ENCODE measurements around the gene PTGIR.

The PTGIR gene

DNA sequence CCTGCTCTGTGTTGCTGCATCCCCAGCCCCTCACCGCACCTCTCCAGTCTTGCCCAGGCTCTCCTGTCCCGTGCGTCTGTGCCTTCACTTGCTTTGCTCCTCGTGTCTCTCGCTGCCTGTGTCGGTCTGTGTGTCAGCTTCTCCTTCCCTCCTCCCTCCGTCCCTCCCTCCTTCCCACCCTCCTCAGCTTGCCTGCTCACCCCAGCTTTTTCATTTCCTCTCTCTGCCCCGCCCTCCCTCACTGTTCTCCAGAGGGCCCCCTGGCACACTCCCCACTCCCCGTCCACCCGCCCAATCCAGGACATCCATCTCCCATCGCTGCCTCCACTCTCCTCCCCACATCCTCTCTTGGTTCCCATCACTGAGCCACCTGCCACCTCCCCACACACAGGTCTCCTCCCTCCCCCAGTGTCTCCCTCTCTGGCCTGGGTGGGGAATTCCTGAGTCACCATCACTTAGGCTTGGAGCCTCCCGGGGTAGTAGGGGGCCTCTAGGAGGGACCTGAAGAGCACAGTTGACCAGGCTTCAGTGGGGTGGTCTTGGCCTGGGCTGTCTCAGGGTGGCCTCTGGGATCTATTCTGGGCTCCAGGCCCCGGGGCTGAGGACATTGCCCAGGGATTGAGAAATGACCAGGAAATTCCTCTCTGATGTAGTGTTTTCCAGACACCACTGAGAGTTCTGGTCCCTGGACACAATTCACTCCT lies at the start of gene PTGIR:
PTGIR (minus strand) TSS at position 132 of the 704 bp plus-strand sequence. CDS start 864 bp downstream, outside the sequence.
- peak in 2 of 3 donors; percentile 50 for DNase-seq (ENCODE audit: low read depth in 2 of 3, low spot score in 1 of 3)

DNA sequence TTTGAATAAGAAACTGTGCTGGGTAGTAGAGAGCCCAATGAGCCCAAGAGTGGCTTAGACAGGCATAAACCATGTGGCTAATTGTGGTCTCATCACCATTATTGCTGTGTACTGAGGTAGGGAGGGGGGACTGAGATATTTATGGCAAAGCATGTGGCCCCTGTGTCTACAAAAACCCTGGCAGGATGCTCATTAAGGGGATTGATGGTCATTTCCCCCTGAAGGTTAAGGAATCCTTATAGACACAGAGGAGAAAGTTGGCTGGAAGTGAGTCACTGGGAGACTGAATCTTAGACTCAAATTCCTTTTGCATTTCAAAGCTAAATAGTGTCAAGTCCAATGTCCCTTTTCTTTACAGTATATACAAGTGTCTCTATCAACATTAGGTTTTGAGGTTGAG lies 45.9 kb upstream of the PTGIR start:
- DNase-seq (ENCODE audit: low read depth in 2 of 3, low spot score in 1 of 3): no peak

GRCh38 chr19:46668662-46669061 lies 43.8 kb upstream of the PTGIR start:
- no peak for DNase-seq (ENCODE audit: low read depth in 2 of 3, low spot score in 1 of 3)

DNA sequence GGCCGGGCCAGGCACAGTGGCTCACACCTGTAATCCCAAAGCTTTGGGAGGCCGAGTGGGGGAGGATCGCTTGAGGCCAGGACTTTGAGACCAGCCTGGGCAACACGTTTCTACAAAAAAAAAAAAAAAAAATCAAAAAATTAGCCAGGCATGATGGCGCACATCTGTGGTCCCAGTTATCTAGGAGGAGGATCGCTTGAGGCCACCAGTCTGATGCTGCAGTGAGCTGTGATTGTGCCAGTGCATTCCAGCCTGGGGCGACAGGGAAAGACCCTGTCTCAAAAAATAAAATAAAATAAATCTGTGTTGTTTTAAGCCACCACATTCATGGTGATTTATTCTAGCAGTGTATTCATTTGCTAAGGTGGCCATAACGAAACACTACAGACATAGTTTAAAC lies 40.2 kb upstream of the PTGIR start:
- DNase-seq (ENCODE audit: low read depth in 2 of 3, low spot score in 1 of 3): no peak

- DNase-seq (ENCODE audit: low read depth in 2 of 3, low spot score in 1 of 3): peak; percentile 66 to 71 (median 69)
Measured at GRCh38 chr19:46661735-46662592, 37.1 kb upstream of the PTGIR start.

DNA sequence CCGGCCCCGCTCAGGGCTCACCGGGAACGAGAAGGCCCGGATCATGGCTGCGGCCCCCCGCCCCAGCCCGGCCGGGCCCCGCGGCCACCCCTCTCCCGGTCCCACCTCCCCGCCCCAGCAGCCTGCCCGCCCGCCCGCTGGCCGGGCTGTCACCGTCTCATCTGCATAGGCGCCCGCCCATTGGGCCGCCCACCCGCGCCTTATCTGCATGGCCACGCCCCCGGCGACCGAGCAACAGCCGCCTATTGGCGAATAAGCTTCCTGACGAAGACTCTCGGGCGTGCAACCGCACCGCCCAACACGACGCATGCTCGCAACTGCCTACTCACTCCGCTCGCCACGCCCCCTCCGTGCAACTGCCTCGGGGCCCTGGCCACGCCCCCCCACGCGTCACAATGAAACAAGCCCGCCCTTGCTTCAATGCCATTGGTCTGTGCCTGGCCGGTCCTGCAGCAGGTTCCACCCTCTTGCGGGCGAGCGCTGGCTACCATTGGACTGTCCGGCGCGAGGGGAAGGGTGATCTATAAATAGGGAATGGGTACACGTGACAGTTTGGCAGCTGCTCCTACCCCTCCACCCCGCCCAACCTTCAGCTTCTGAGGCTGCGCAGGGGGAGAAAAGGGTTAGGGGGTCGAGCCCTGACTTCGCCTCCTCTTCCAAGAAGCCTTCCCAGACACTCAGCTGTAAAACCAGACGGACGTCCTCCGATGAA lies 36.3 kb upstream of the PTGIR start, which contains the start of gene DACT3:
DACT3 (minus strand) TSS at position 163 of the 712 bp plus-strand sequence; CDS start at position 45, 118 bp downstream.
- peak; percentile 100 for DNase-seq (ENCODE audit: low read depth in 2 of 3, low spot score in 1 of 3)

DNA sequence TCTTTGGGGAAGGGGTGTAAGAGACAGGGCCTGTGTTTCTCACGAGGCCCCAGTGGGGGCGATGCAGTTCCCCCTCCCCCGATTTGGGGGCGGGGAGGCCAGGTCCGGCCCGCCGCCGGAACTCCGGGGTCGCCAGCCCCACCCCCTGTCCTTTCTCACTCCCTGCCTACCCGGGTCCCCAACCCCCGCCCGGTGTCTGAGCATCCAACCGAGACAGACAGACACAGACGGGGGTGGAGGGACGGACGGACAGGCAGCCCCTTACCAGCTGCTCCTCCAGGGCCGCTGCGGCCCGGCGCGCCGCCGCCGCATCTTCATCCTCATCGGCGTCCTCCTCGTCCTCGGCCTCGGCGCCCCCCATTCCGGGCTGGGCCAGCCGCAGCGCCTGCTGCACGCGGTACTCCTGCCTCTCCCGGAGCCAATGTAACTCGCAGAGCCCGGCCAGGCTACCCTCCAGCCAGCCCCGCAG lies 35.7 kb upstream of the PTGIR start:
- DNase-seq (ENCODE audit: low read depth in 2 of 3, low spot score in 1 of 3): no peak

- no peak for DNase-seq (ENCODE audit: low read depth in 2 of 3, low spot score in 1 of 3)
Measured at GRCh38 chr19:46660008-46660517, 35.2 kb upstream of the PTGIR start.

GRCh38 chr19:46659151-46660007 lies 34.5 kb upstream of the PTGIR start:
- DNase-seq (ENCODE audit: low read depth in 2 of 3, low spot score in 1 of 3): no peak

GRCh38 chr19:46656541-46656940 lies 31.7 kb upstream of the PTGIR start:
- no peak for DNase-seq (ENCODE audit: low read depth in 2 of 3, low spot score in 1 of 3)

GRCh38 chr19:46654621-46655152 lies 29.8 kb upstream of the PTGIR start:
- DNase-seq (ENCODE audit: low read depth in 2 of 3, low spot score in 1 of 3): no peak

DNA sequence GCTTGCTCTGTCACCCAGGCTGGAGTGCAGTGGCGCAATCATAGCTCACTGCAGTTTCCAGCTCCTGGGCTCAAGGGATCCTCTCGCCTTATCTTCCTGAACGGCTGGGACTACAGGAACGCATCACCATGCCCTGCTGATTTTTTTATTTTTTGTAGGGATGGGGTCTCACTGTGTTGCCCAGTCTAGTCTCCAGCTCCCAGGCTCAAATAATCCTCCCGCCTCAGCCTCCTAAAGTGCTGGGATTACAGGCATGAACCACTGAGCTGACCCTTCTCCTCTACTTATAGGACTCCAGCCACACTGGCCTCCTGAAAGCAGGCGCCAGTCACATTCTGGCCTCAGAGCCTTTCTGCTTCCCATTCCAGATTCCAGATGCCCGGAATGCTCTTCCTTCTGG lies 25.6 kb upstream of the PTGIR start:
- no peak for DNase-seq (ENCODE audit: low read depth in 2 of 3, low spot score in 1 of 3)

DNA sequence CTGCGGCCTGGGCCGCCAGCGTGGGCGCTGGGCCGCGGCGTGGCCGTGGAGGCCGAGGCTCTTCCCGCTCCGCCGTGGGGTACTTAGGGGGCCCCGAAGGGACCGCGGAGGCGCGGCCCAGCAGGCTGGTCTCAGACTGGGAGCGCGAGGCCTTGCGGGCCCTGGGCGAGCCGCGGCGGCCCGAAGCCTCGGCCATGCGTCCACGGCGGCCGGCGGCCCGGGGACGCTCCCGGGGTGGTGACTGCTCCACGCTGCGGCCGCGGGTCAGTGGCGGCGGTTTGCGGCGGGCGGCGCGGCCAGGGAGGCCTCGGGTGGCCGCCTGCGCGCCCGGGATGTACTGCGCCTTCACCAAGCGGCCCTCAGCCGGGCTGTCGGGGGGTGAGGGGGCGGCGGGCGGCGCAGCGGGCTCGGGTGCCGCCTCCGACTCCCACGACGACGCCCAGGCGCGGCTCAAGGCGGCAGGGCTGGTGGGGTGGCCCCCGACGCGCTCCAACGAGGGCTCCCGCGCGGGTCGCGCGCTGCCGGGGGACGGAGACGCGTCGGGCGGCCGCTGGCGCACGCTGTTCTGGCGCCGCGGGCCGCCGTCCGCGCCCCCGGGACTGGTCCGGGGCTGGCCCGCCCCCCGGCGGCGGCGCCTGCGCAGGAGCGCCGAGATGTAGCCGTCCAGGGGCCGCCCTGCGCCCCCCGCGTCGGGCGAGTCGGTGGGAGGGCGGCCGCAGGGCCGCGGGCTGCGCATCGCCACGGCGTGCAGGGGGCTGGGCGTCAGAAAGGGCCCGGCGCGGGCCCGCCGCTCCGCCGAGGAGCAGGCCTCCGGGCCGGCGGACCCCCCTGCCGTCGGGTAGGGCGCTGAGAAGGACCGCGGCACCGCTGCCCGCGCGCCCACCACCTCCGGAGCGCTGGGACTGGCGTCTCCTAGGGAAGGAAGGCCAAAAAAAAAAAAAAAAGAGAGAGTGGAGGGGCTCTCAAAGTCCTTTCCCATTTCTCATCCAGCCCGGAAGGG lies 24.4 kb upstream of the PTGIR start:
- DNase-seq (ENCODE audit: low read depth in 2 of 3, low spot score in 1 of 3): no peak

DNA sequence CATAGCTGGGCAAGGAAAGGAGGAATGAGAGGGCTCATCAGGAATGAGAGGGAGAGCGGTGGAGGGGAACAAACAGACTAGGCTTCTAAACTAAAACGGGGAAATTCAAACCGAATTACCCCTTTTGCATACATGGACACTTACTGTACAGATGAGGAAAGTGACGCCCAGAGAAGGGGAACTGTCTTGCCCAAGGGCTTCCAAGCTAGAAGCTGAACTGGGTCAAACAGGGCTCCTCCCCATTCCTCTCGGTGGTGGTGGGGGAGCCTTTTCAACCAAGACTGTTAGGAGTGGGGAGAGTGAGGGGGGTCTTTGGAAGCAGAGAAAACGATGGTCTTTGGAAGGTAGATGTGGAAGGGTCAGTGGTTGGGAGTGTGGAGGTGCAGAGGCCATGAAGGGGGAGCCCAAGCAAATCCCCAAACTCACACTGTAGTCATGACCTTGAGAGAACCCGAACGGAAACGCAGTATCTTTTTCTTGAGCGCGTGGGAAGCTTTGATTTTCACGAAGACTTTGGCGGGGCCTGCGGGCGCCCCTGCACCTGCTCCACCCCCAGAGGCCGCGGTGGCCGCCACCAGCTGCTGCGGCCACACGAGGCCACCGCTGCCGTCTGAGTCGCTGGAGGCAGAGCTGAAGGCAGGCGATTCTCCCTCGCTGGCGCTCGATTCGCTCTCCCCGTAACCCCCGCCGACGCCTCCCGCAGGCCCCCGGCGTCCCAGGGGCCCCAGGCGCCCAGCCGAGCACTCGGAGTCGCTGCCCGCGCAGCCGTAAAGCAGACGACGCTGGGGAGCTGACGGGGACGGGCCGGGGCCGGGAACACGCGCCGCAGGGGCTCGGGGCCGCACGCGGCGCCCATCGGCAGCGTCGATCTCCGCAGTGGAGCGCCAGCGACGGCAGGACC lies 23.4 kb upstream of the PTGIR start:
- DNase-seq (ENCODE audit: low read depth in 2 of 3, low spot score in 1 of 3): no peak

- no peak for DNase-seq (ENCODE audit: low read depth in 2 of 3, low spot score in 1 of 3)
Measured at GRCh38 chr19:46646402-46646801, 21.5 kb upstream of the PTGIR start.

DNA sequence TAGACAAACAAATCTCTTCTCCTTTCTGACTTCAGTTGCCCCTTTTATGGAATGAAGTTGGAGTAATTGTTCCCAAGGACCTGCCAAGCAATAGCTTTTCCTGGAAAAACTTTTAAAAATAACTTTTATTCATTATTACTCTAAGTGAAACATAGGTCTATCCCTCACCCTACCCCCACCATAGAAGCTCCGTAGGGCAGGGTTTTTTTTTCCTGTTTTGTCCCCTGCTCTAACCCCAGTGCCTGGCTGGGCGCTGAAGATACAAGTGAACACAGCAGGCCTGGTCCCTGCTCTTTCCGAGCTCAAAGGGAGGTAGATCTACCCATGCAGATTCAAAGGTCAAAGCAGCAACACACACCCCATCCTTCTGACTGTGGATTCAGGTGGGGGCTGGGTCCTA lies 19.8 kb upstream of the PTGIR start:
- no peak for DNase-seq (ENCODE audit: low read depth in 2 of 3, low spot score in 1 of 3)

- no peak for DNase-seq (ENCODE audit: low read depth in 2 of 3, low spot score in 1 of 3)
Measured at GRCh38 chr19:46640656-46641055, 15.8 kb upstream of the PTGIR start.

Measured in stimulated activated CD4-positive, alpha-beta T cell treated with anti-CD3 and anti-CD28 coated beads, Interleukin-12 subunit alpha, Interleukin-12 subunit beta, amount 100 ng/mL, for 48 hours (primary cell).